Measurements from ENCODE around the gene GPAT2.
"Not testable (repeated sequence)": the region's sequence is repeated elsewhere in the genome, so short reads cannot be mapped to it uniquely, and the experiment has no call there.

GRCh38 chr2:96033997-96034396 lies 719 bp downstream of the GPAT2 start:
- not testable (repeated sequence) for TF ChIP-seq CTCF (conservative IDR thresholded peaks at IDR 0.05; ENCODE audit: low read depth, low read length); EZH2 (IDR thresholded peaks at IDR 0.05; ENCODE audit: low read length, unreplicated experiment); EZH2phosphoT487 (IDR thresholded peaks at IDR 0.05; ENCODE audit: borderline replicate concordance, low read length)
